Neutrophil (primary cell): ENCODE results near the gene HNRNPH3.

Experiments used
- H3K27ac ChIP-seq: fragments of 200-600 bp; sonication (generic); 2 replicates; pipeline ENCODE4 v1.5.1; 2016; ENCODE audit warnings: mild to moderate bottlenecking, moderate library complexity
- H3K27me3 ChIP-seq: fragments of 200-600 bp; sonication (generic); 2 replicates; pipeline ENCODE4 v1.6.0; 2016; ENCODE audit warnings: mild to moderate bottlenecking
- H3K36me3 ChIP-seq: fragments of 200-600 bp; sonication (generic); 2 replicates; pipeline ENCODE4 v1.5.1; 2017
- H3K4me1 ChIP-seq, 2 experiments: fragments of 200-600 bp in 1 of 2; sonication (generic) in 1 of 2; 1 replicate in 1 of 2; 2 replicates in 1 of 2; pipeline versions ENCODE4 v1.5.1 to v1.6.1; 2013 to 2016; ENCODE audit warnings: low read depth in 1 of 2, low read length in 1 of 2, mild to moderate bottlenecking in 1 of 2, moderate library complexity in 1 of 2; ENCODE audit not compliant: control insufficient read depth in 1 of 2, insufficient read depth in 1 of 2
- H3K4me3 ChIP-seq, 2 experiments: fragments of 200-600 bp in 1 of 2; sonication (generic) in 1 of 2; 1 replicate in 1 of 2; 2 replicates in 1 of 2; pipeline ENCODE4 v1.5.1; 2013 to 2016; ENCODE audit warnings: low read depth in 1 of 2, low read length in 1 of 2, mild to moderate bottlenecking in 1 of 2, moderate library complexity in 1 of 2
- H3K9me3 ChIP-seq: fragments of 200-600 bp; sonication (generic); 2 replicates; pipeline ENCODE4 v1.5.1; 2016
- TF ChIP-seq, protein P1 (sequence below): fragments of 200-600 bp; sonication (generic); IDR thresholded peaks from 2 replicates; pipeline ENCODE4 v1.5.1; 2016; ENCODE audit warnings: antibody characterized with exemption

HNRNPH3 gene

DNA sequence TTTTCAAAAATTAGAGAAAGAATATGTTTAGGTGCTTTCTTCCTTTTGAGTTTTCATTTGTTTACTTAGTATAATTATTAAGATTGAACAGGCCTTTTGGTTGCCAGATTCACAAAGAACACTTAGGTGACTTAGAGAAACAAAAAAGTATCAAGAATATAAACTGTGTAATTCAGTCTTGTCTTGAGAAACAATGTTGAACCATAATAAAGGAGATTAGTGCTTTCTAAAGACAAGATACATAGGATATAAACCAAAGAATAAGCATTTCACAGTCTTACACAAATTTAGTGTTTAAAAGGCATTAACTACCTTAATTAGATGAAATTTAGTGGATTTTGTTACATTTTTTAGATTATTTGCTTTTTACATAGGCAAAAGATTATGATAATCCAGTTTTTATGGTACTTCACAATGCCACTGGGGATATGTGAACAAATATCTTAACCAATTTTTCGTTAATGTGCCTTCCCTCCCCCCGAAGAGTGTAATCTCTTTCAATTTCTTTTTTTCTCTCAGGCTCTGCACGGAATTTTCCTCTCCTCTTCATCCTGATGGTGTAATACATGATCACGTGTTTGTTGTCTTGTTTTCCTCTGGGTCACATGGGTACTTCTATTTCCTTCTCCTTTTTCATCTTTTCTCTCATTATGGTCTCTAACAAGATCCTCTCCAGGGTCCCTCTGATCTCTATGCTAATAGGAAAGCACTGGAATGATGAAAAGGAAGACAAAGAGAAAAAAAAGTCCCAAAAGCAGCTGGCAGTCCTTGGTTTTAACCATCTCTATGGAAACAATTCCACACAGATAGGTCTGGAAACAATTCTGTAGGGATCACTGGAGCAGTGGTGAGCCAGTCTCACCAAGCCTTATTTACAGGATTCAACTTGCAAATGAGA lies 3.7 kb upstream of the HNRNPH3 start:
- Histone ChIP-seq H3K27me3 (no peaks in the 10 kb centered on the region), H3K9me3 (no peaks in the 10 kb centered on the region), H3K4me3 (peak overlapping the region; percentile 50 to 57), H3K4me1 (peaks cover 57 to 65% of the 10 kb centered on the region in 2 experiments), H3K27ac (peak overlapping the region; percentile 99), H3K36me3 (no peaks in the 10 kb centered on the region)
- TF ChIP-seq, protein P1, sequence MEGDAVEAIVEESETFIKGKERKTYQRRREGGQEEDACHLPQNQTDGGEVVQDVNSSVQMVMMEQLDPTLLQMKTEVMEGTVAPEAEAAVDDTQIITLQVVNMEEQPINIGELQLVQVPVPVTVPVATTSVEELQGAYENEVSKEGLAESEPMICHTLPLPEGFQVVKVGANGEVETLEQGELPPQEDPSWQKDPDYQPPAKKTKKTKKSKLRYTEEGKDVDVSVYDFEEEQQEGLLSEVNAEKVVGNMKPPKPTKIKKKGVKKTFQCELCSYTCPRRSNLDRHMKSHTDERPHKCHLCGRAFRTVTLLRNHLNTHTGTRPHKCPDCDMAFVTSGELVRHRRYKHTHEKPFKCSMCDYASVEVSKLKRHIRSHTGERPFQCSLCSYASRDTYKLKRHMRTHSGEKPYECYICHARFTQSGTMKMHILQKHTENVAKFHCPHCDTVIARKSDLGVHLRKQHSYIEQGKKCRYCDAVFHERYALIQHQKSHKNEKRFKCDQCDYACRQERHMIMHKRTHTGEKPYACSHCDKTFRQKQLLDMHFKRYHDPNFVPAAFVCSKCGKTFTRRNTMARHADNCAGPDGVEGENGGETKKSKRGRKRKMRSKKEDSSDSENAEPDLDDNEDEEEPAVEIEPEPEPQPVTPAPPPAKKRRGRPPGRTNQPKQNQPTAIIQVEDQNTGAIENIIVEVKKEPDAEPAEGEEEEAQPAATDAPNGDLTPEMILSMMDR = no peak

DNA sequence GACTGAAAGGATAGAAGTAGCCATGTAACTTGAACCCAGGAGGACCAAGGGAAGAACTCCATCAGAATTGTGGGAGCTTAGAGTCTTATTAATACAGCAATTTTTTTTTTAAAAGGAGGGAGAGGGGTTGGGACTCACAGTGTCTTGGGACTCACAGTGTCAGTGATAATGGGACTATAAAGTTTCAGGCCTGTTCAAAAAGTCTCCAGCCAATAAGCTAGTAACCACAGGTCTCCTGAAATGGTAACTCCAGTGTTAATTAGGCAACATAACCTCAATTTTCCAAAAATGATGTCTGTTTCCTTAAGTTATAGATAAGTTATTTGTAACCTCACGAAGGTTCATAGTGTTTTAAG lies 2.4 kb upstream of the HNRNPH3 start:
- H3K27me3 ChIP-seq = no peaks in the 10 kb centered on the region
- TF ChIP-seq, protein P1 = no peak
- peak overlapping the region; percentile 99 for H3K27ac ChIP-seq
- H3K36me3 ChIP-seq = no peaks in the 10 kb centered on the region
- H3K4me3 ChIP-seq = no peak overlapping the region
- peaks cover 70 to 73% of the 10 kb centered on the region in 2 experiments for H3K4me1 ChIP-seq
- no peaks in the 10 kb centered on the region for H3K9me3 ChIP-seq

DNA sequence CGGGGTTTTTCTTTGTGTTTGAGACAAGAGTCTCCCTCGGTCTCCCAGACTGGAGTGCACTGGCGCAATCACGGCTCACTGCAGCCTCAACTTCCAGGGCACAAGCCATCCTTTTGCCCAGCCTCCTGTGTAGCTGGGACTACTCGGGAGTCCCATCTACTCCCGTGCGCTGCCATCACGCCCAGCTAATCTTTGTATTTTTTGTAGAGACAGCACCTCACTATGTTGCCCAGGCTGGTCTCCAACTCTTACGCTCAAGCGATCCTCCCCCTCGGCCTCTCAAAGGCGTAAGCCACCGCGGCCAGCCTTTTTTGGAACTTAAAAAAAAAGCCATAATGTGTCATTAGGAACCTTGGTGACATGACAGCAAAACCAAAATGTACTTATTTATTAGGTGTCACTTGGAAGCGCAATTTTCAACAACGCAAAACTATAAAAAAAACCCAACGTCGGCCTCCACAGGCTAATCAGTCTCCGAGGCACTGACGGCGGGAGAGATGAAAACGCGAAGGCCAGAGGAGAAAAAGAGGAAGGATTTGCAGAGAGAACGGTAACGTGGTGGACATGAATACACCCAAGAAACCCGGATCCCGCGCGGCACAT lies 911 bp upstream of the HNRNPH3 start:
- Histone ChIP-seq H3K4me1 (peaks cover 76% of the 10 kb centered on the region in 2 experiments), H3K27me3 (no peaks in the 10 kb centered on the region), H3K9me3 (no peaks in the 10 kb centered on the region), H3K36me3 (no peaks in the 10 kb centered on the region), H3K27ac (peak overlapping the region; percentile 99), H3K4me3 (peak overlapping the region; percentile 97 to 99)
- TF ChIP-seq, protein P1 = no peak

DNA sequence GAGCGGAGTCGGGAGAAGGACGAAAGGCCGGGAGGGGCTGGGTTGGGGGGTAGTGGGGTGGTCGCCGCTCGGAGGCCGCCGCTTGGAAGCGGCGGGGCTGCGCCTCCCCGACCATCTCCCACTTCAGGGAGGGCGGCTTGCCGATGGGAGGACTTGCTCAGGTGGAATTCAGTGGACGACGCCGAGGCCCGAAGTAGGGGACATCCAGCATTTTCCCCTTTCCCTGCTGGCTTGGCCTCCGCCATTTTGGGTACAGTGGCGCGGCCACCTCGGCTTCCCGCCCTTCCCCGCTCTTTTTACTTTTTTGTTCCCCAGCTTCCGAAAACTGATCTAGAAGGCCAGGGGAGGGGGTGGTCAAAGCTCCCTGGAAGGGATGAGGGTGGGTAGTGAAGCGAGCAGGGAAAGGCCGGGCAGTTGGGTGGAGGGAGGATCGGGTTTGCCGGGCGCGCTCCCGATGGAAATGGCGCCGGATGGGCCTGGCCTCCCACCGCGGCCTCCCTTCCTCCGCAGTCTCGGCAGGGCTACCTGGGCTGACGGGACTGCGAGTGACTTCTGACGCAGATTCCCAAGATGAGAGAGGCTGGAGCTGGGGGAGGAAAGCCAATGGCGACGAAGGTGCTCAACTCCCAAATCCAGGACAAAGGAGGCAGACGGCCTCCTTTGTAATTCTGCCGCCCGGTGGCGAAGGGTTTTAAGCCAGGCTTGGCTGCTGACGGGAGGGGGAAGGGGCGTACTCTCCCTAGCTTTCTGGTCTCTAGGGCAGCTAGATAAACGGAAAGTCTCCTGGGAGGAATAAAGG lies 594 bp downstream of the HNRNPH3 start, which contains the start of gene PBLD:
PBLD (minus strand) TSS at position 670 of the 799 bp plus-strand sequence. CDS start 26,084 bp downstream, outside the sequence.
- H3K27me3 ChIP-seq = no peaks in the 10 kb centered on the region
- H3K36me3 ChIP-seq = no peaks in the 10 kb centered on the region
- H3K4me1 ChIP-seq = peaks cover 80 to 88% of the 10 kb centered on the region in 2 experiments
- peak within 1 kb of the TSS; percentile 99 for H3K27ac ChIP-seq
- H3K9me3 ChIP-seq = no peaks in the 10 kb centered on the region
- TF ChIP-seq, protein P1 = peak; percentile 76
- peak within 1 kb of the TSS; percentile 97 to 99 for H3K4me3 ChIP-seq

DNA sequence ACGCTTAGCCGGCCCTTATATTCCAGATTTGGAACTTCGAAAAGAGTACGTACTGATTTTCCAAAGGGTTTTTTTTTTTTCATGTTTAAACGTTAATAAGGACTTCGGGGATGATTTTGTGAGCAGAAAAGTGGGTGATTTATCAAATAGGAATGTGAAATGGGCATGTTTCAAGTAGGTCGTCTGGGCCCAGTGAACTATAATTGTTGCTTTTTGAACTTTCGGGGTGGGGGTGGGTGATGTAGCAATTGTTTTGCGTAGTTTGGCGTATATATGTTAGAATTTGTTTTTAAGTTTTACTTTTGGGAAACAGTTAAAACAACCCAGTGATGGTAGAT lies 1.2 kb downstream of the HNRNPH3 start:
- no peaks in the 10 kb centered on the region for H3K9me3 ChIP-seq
- peak overlapping the region; percentile 99 for H3K27ac ChIP-seq
- peak overlapping the region; percentile 97 to 99 for H3K4me3 ChIP-seq
- TF ChIP-seq, protein P1 = no peak
- H3K27me3 ChIP-seq = no peaks in the 10 kb centered on the region
- peaks cover 75 to 87% of the 10 kb centered on the region in 2 experiments for H3K4me1 ChIP-seq
- no peaks in the 10 kb centered on the region for H3K36me3 ChIP-seq
